T47D (cell line): ENCODE data around the gene FSHR.

ENCODE experiments used
- DNase-seq, 2 experiments: peaks; one replicate each; pipeline versions ENCODE4 v3.0.0 to v3.0.0-alpha.2; 2011 to 2012; ENCODE audit warnings: low read depth in 1 of 2, low spot score in 1 of 2
- JUND ChIP-seq: IDR thresholded peaks from 2 replicates; pipeline ENCODE4 v1.6.1; 2012; ENCODE audit warnings: low read depth
- in situ Hi-C: cut with HindIII; loops from 2 replicates; pipeline ENCODE4 v1.10.0; 2016; ENCODE audit warnings: low sequenced_read_pairs, low pct_unique_long_range_greater_than_20kb

FSHR gene

DNA sequence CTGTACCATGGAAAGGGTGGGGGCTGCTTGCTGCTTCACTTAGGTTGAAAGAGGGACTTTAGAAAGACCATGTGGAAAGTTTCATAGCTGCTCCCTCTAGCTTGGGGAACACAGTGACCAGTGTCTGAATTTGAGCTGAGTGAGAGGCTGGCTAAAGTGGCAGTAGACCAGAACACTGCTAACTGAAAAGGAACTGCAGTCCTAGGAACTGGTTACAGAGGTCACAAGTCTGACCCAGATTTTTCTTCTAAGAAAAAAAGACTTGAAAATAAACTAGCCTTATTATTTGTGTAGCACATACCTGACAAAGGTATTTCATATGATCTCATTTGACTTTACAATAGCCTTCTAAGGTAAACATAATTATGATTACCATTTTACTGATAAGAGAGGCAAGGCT, 153.6 kb downstream of the FSHR start:
- in situ Hi-C loops, result no loop called here
- DNase-seq, result no peak
- no peak for TF ChIP-seq JUND

GRCh38 chr2:48998449-48998848, 155.9 kb downstream of the FSHR start:
- DNase-seq, result no peak
- in situ Hi-C loops, result no loop called here
- TF ChIP-seq JUND, result no peak

- in situ Hi-C loops, result no loop called here
- no peak for TF ChIP-seq JUND
- no peak for DNase-seq
Measured at GRCh38 chr2:48993576-48993975, 160.7 kb downstream of the FSHR start.

DNA sequence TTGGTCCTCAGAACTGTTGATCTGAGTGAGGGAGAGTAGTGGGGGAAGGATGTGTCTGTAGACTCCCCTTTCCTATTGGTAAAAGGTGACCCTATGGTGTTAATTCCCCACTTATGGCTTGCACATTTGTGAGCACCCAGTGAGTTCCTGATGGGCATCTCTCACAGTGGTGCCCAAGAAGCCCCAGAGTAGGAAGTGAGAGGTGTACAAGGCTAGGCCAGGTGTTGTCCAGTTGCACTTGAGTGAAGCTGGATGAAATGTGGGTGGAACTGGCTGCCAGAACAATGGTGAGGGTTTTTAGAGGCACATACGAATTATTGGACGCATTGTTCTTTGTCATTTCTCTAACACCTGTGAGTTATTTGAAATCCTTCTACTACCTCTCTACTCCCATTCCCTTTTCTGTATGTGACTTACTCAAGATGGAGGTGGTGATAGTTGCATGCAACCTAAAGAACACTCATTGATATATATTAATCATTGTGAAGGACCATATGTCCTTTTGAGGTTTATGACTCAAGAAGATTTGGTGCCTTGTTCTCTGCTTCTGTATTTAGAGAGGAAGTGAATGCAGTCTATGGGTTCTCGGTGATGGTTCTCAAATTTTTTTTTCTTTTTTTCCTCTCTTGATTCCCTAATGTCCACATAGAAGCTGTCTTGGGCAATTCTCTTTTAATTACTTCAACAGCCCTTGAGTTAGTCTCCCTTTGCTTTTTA, 162.7 kb downstream of the FSHR start:
- in situ Hi-C loops, result no loop called here
- TF ChIP-seq JUND, result no peak
- DNase-seq, result no peak

DNA sequence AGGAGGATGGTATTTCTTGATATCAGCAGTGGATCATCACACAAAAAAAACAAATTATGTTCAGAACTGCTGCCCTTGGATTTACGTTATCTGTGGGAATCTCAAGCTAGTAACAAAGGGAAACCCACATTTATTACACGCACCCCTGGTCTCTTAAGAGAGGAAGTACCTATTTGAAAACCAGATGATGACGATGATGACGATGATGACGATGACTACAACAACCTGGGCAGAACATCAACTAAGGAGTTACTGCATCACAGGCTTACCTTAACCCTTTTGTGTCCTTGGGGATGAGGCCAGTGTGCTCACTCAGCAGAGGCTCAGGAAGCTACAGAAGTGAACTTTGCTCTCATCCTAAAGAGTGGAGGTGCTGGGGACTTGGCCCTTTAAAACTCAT, 169.4 kb downstream of the FSHR start:
- no peak for DNase-seq
- no peak for TF ChIP-seq JUND
- in situ Hi-C loops, result no loop called here

DNA sequence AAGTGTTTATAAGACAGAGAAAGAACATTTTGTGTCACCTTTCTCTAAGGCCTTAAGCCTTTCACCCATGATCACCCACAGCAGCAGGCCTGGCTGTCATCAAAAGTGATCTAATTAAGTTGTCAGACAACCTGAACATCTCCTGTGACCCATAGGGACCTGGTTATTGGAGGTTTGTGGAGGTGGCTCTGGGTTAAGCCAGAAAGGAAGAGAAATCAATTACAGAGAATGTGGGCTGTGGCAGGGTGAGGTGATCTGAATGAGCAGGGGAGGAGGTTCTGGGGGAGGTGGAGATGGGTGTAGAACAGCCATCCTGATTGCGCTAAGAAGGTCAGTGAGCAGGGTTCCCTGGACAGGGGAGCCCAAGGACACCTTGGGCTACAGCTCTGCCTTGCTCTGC, 170.8 kb downstream of the FSHR start:
- DNase-seq, result no peak
- in situ Hi-C loops, result no loop called here
- TF ChIP-seq JUND, result no peak

DNA sequence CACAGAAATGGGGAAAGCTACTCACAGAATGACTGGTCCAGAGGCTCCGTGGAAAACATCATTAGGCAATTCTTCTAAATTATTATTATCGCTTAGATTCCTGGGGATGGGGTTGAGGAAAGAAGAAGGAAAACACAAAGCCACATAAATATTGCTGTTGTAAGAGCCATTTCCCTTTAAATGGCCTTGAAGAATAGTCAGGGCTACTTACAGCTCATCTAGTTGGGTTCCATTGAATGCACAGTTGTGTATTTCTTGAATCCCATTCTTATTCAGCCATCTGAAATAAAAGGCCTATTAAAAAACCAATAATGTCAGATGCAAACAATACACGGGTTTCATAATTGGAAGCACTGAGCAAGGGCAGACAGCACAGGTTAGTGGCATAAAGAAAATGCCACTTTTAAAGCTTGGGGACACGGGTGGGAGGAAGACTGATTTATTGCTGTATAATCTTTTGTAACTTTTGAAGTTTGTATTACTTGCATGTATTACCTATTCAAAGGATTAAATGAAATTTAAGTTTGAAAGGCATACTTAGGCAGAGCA, 171.4 kb downstream of the FSHR start:
- in situ Hi-C loops, result no loop called here
- no peak for DNase-seq
- TF ChIP-seq JUND, result no peak

DNA sequence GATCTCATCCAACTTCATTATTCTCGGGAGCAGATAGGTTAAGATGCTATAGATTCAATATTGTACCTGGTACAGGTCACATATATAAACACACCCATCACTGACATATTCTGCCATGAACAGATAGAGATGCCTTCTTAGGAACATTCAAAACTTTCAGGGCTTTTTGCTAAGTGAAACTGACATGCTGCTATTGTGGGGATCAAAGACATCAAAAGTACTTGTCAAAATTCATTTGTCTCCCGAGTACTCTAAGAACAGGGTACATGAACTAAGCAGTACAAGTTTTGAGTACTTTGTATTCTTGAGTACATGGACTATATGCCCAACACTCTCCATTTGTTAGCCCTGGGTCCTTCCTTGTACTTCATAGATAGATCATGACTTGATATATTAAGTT, 173.5 kb downstream of the FSHR start:
- no peak for TF ChIP-seq JUND
- no peak for DNase-seq
- in situ Hi-C loops, result no loop called here

- in situ Hi-C loops, result no loop called here
- TF ChIP-seq JUND, result no peak
- DNase-seq, result no peak
Measured at GRCh38 chr2:48979691-48980090, 174.6 kb downstream of the FSHR start.

DNA sequence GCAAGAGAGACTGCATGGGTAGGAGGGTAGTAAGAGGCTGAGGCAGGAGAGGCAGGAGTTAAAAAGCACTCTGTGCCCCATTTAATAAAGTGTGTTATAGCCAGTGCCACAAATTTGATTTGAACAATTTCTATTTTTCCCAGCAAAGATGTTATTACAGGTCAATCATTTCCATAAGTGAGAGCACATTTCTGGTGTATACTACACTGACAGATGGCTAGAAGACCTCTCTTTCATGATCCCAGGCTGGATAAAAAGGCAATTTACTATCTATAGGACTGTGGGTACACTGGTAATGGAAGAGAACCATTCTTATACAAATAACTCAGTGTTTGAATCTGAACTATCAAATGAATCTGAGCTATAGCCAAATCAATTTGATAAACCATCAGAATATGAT, 176.2 kb downstream of the FSHR start:
- DNase-seq, result no peak
- in situ Hi-C loops, result no loop called here
- TF ChIP-seq JUND, result no peak

- TF ChIP-seq JUND, result no peak
- in situ Hi-C loops, result no loop called here
- DNase-seq, result no peak
Measured at GRCh38 chr2:48971801-48972200, 182.5 kb downstream of the FSHR start.

DNA sequence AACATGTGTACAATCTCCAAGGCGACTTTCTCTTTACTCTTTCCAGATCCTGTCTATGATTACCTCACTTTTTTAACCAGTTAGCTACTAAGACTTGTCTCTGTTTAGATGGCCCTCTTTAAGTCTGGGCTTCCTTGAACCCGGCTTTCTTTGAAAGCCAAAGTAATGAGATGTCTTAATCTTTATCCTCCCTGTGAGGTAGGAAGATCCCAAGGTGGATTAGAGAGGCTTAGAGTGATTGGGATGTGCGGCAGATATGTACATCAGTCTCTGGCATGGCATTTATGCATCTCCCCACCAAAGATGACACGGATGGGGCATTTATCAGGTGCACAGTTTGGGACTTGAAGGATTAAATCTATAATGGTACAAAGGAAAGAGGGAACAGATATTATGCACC, 186.3 kb downstream of the FSHR start:
- TF ChIP-seq JUND, result no peak
- no peak for DNase-seq
- in situ Hi-C loops, result no loop called here

DNA sequence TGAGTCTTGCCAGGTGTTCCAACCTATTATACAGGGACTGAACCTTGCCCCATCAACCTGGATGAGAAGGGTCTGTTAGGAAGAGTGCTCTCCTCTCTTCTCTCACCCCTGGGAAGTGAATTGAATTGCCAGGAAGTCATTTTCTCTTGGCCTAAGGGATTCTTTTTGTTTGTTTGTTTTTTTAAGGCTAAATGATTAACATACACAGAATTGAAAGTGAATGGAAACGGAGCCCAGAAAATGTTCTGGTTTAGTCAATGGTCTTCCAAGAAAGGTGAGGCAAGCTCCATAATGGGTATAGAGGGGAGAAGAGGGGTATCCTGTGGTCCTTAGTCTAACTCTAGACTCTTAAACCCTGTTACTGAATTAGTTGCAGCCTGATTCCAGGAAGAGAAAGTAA, 189.1 kb downstream of the FSHR start:
- in situ Hi-C loops, result no loop called here
- TF ChIP-seq JUND, result no peak
- no peak for DNase-seq

DNA sequence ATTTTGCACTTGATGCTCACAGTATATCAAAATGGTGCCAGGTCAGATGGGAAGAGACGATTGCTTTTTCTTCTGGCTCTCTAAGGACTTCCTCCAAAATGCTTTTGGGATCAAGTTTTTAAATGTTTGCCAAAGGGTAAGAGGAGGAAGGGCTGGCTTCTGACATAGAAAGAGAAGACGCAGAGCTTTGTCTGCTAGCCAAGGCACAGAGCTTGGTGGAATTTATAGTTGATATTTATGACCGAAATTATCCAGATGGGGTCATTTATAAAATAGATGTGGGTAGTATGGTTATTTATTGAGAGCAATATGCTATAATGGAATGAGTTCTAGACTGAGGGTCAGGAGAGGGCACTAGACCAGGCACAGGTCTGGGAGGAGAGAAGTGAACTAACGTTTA, 193.3 kb downstream of the FSHR start:
- no peak for DNase-seq
- TF ChIP-seq JUND, result no peak
- in situ Hi-C loops, result no loop called here
